ENCODE results near the gene TAS2R60. TPM values are rescaled to one million over a fixed set of nuclear protein-coding genes. Genes with fewer than 3 reads are reported as not detected.
"Not testable (repeated sequence)": the region's sequence is repeated elsewhere in the genome, so short reads cannot be mapped to it uniquely, and the experiment has no call there.

The TAS2R60 gene
- total and polyA plus RNA-seq, 2 donors from 2014 or later, result not detected

DNA sequence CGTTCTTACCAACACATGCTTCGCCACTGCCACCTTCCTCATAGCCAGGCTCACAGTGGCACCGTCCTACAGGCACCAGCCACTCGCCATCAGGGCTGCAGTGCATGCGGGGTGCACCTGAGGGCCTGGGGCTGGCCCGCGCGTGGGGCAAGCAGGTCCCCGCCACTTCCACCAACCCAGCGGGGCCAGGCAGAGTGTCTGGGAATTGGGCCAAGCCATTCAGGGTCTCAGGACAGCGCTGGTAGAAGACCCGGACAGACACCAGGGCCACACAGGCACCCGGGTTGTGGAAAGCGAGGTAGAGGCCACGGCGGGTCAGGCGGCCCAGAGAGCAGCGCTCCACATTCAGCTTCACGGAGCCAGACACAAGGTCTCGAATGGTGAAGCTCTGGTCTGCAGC is 43.6 kb upstream of the TAS2R60 start:
- DNase-seq (no peak), FAIRE-seq (no peak)
- TF ChIP-seq CTCF (IDR thresholded peaks at IDR 0.05; ENCODE audit: borderline replicate concordance, extremely low read depth, insufficient read depth), result no peak
- no peaks in the 10 kb centered on the region for H3K9me3 ChIP-seq (ENCODE audit: control insufficient read depth in 2 of 3, insufficient read depth in 1 of 3, low read length in 3 of 3)
- no peak overlapping the region for H3K9ac ChIP-seq (ENCODE audit: low read length in 3 of 3)
- H3K27me3 ChIP-seq (ENCODE audit: control insufficient read depth, insufficient read depth, low read length), result no peaks in the 10 kb centered on the region
- no peak overlapping the region for H3K27ac ChIP-seq (ENCODE audit: low read depth in 2 of 2, low read length in 2 of 2)
- intact Hi-C loops (cut with DNase I), result no loop called here
- H3K4me1 ChIP-seq (ENCODE audit: control insufficient read depth in 2 of 3, insufficient read depth in 2 of 3, low read depth in 1 of 3, low read length in 3 of 3), result peaks cover 0 to 10% (median 0%) of the 10 kb centered on the region in 3 donors
- H3K36me3 ChIP-seq (ENCODE audit: control insufficient read depth in 2 of 3, insufficient read depth in 3 of 3, low read length in 3 of 3), result peaks cover 0 to 5% (median 0%) of the 10 kb centered on the region in 3 donors
- H3K4me3 ChIP-seq (ENCODE audit: low read length in 3 of 3), result no peak overlapping the region

GRCh38 chr7:143401265-143401664 is 42.0 kb upstream of the TAS2R60 start:
- H3K36me3 ChIP-seq (ENCODE audit: control insufficient read depth in 2 of 3, insufficient read depth in 3 of 3, low read length in 3 of 3), result no peaks in the 10 kb centered on the region
- H3K9me3 ChIP-seq (ENCODE audit: control insufficient read depth in 2 of 3, insufficient read depth in 1 of 3, low read length in 3 of 3), result no peaks in the 10 kb centered on the region
- H3K4me1 ChIP-seq (ENCODE audit: control insufficient read depth in 2 of 3, insufficient read depth in 2 of 3, low read depth in 1 of 3, low read length in 3 of 3), result peaks cover 0 to under 1% (median 0%) of the 10 kb centered on the region in 3 donors
- DNase-seq (no peak), FAIRE-seq (no peak)
- H3K9ac ChIP-seq (ENCODE audit: low read length in 3 of 3), result no peak overlapping the region
- intact Hi-C loops (cut with DNase I), result no loop called here
- H3K4me3 ChIP-seq (ENCODE audit: low read length in 3 of 3), result no peak overlapping the region
- no peaks in the 10 kb centered on the region for H3K27me3 ChIP-seq (ENCODE audit: control insufficient read depth, insufficient read depth, low read length)
- no peak for TF ChIP-seq CTCF (IDR thresholded peaks at IDR 0.05; ENCODE audit: borderline replicate concordance, extremely low read depth, insufficient read depth)
- no peak overlapping the region for H3K27ac ChIP-seq (ENCODE audit: low read depth in 2 of 2, low read length in 2 of 2)

GRCh38 chr7:143402233-143402632 is 41.0 kb upstream of the TAS2R60 start:
- H3K4me3 ChIP-seq (ENCODE audit: low read length in 3 of 3); FAIRE-seq; H3K4me1 ChIP-seq (ENCODE audit: control insufficient read depth in 2 of 3, insufficient read depth in 2 of 3, low read depth in 1 of 3, low read length in 3 of 3); H3K9ac ChIP-seq (ENCODE audit: low read length in 3 of 3); H3K27ac ChIP-seq (ENCODE audit: low read depth in 2 of 2, low read length in 2 of 2); H3K36me3 ChIP-seq (ENCODE audit: control insufficient read depth in 2 of 3, insufficient read depth in 3 of 3, low read length in 3 of 3); H3K9me3 ChIP-seq (ENCODE audit: control insufficient read depth in 2 of 3, insufficient read depth in 1 of 3, low read length in 3 of 3); intact Hi-C loops (cut with DNase I); H3K27me3 ChIP-seq (ENCODE audit: control insufficient read depth, insufficient read depth, low read length); DNase-seq: not testable (repeated sequence)

DNA sequence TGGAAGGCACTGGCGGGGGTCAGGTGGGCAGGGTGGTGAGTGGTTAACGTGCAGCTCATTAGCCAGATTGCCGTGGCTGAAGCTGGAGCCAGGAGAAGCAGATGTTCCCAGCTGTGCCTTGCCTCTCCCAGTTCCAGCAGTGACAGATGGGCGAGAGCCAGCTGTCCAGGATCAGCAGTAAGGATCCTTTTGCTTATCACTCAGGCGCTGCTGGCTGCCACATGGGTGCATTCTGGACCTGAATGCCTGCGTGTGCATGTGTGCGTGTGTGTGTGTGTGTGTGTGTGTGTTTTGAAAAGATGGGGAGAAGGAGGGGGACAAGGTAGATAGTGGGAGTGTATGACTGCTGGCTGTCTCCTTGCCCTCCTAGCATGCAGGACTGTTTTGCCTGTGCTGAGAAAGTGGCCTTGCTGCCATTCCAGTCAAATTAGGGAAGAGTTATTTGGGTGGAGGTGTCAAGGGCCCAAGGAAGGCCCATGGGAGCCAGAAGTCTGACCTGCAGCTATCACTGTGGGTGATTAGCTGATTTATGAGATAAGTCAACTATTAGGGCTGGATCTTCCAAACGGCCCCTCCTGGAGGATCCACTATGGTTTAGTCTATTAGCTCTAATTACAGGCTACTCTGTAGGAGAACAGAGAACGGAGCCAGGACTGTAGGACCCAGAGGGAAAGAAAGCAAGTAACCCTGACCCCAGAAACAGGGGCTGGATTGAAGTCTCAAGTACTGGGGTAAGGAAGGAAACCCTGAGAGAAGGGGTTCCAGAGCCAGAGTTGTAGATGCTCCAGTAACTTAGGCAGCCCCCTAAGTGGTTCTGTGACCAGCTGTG is 37.9 kb upstream of the TAS2R60 start:
- peak overlapping the region in 1 of 3 donors; percentile 18 for H3K4me3 ChIP-seq (ENCODE audit: low read length in 3 of 3)
- DNase-seq, result peak in 4 of 5 donors; percentile 73 to 92 (median 78)
- no peak overlapping the region for H3K9ac ChIP-seq (ENCODE audit: low read length in 3 of 3)
- no peak for FAIRE-seq
- peaks cover 0 to 15% (median 7%) of the 10 kb centered on the region in 3 donors for H3K4me1 ChIP-seq (ENCODE audit: control insufficient read depth in 2 of 3, insufficient read depth in 2 of 3, low read depth in 1 of 3, low read length in 3 of 3)
- H3K9me3 ChIP-seq (ENCODE audit: control insufficient read depth in 2 of 3, insufficient read depth in 1 of 3, low read length in 3 of 3), result no peaks in the 10 kb centered on the region
- intact Hi-C loops (cut with DNase I), result no loop called here
- no peaks in the 10 kb centered on the region for H3K27me3 ChIP-seq (ENCODE audit: control insufficient read depth, insufficient read depth, low read length)
- no peak for TF ChIP-seq CTCF (IDR thresholded peaks at IDR 0.05; ENCODE audit: borderline replicate concordance, extremely low read depth, insufficient read depth)
- no peak overlapping the region for H3K27ac ChIP-seq (ENCODE audit: low read depth in 2 of 2, low read length in 2 of 2)
- H3K36me3 ChIP-seq (ENCODE audit: control insufficient read depth in 2 of 3, insufficient read depth in 3 of 3, low read length in 3 of 3), result no peaks in the 10 kb centered on the region

Measured in kidney (tissue), 14 donors.